Stimulated activated CD4-positive, alpha-beta T cell treated with anti-CD3 and anti-CD28 coated beads, Interleukin-2, amount 100 ng/mL, for 4 hours (primary cell): Measurements from ENCODE around the gene TESK2.

Experiments
- DNase-seq: peaks from one replicate; pipeline ENCODE4 v3.0.0-alpha.2; 2020; ENCODE audit warnings: low read depth

The TESK2 gene

GRCh38 chr1:45337630-45338325, 153.2 kb downstream of the TESK2 start:
- no peak for DNase-seq

- no peak for DNase-seq
These were observed 155.1 kb downstream of the TESK2 start for GRCh38 chr1:45335855-45336324.

GRCh38 chr1:45334308-45335245, 156.4 kb downstream of the TESK2 start:
- DNase-seq: no peak

GRCh38 chr1:45332346-45332720, 158.6 kb downstream of the TESK2 start:
- no peak for DNase-seq

- DNase-seq: no peak
These were observed 159.3 kb downstream of the TESK2 start for GRCh38 chr1:45331436-45332345.

GRCh38 chr1:45329445-45329844, 161.5 kb downstream of the TESK2 start:
- DNase-seq: no peak

- no peak for DNase-seq
These were observed 162.3 kb downstream of the TESK2 start for GRCh38 chr1:45328680-45329079.

- no peak for DNase-seq
These were observed 163.1 kb downstream of the TESK2 start for GRCh38 chr1:45327644-45328515.

GRCh38 chr1:45326627-45327623, 164.0 kb downstream of the TESK2 start, which contains the start of gene HPDL:
TSS of gene HPDL (plus strand) at chr1:45326895. CDS start at chr1:45327149, 254 bp downstream.
- peak; percentile 69 for DNase-seq

- no peak for DNase-seq
These were observed 165.0 kb downstream of the TESK2 start for GRCh38 chr1:45325851-45326506.

GRCh38 chr1:45322486-45323040, 168.4 kb downstream of the TESK2 start:
- no peak for DNase-seq

GRCh38 chr1:45321444-45321843, 169.5 kb downstream of the TESK2 start:
- no peak for DNase-seq

- no peak for DNase-seq
These were observed 171.2 kb downstream of the TESK2 start for GRCh38 chr1:45319761-45320160.

GRCh38 chr1:45317166-45317565, 173.8 kb downstream of the TESK2 start:
- no peak for DNase-seq

GRCh38 chr1:45314266-45314665, 176.7 kb downstream of the TESK2 start:
- no peak for DNase-seq

GRCh38 chr1:45306905-45307304, 184.1 kb downstream of the TESK2 start:
- no peak for DNase-seq

GRCh38 chr1:45306319-45306718, 184.6 kb downstream of the TESK2 start:
- no peak for DNase-seq

- DNase-seq: no peak
These were observed 185.7 kb downstream of the TESK2 start for GRCh38 chr1:45305231-45305630.
